NOMO-1 treated with dmso at 0.1 percent for 144 hours (cell line): ENCODE measurements around the gene OR8B4.
"Not testable (repeated sequence)": the region's sequence is repeated elsewhere in the genome, so short reads cannot be mapped to it uniquely, and the experiment has no call there.

Source experiments
- DNase-seq: peaks from one replicate; lab custom pipeline; 2025; ENCODE audit not compliant: unreplicated experiment; lab: John Stamatoyannopoulos, UW

OR8B4 gene

GRCh38 chr11:124424384-124424921 lies at the start of gene OR8B4:
Gene OR8B4, minus strand, starts transcription at chr11:124424871. Its CDS starts 0 bp downstream, at chr11:124424871.
- no peak for DNase-seq

GRCh38 chr11:124474079-124474478 lies 49.4 kb upstream of the OR8B4 start:
- DNase-seq = no peak

GRCh38 chr11:124473476-124473875 lies 48.8 kb upstream of the OR8B4 start:
- DNase-seq = no peak

GRCh38 chr11:124470561-124471227 lies 46.0 kb upstream of the OR8B4 start:
- no peak for DNase-seq

GRCh38 chr11:124467381-124467927 lies 42.8 kb upstream of the OR8B4 start:
- no peak for DNase-seq

GRCh38 chr11:124465368-124465767 lies 40.7 kb upstream of the OR8B4 start:
- no peak for DNase-seq

GRCh38 chr11:124463990-124464389 lies 39.3 kb upstream of the OR8B4 start:
- no peak for DNase-seq

GRCh38 chr11:124463324-124463723 lies 38.7 kb upstream of the OR8B4 start:
- no peak for DNase-seq

- no peak for DNase-seq
Measured at GRCh38 chr11:124460459-124460858, 35.8 kb upstream of the OR8B4 start.

GRCh38 chr11:124459379-124459778 lies 34.7 kb upstream of the OR8B4 start:
- not testable (repeated sequence) for DNase-seq

GRCh38 chr11:124454552-124454951 lies 29.9 kb upstream of the OR8B4 start:
- no peak for DNase-seq

GRCh38 chr11:124446916-124447315 lies 22.2 kb upstream of the OR8B4 start:
- no peak for DNase-seq

- no peak for DNase-seq
Measured at GRCh38 chr11:124445646-124446150, 21.0 kb upstream of the OR8B4 start, which contains the start of gene OR8B8. Gene OR8B8, minus strand, starts transcription at chr11:124445696. Its CDS starts 4,611 bp downstream, at chr11:124441085.

GRCh38 chr11:124442847-124443246 lies 18.2 kb upstream of the OR8B4 start:
- no peak for DNase-seq

GRCh38 chr11:124442442-124442841 lies 17.8 kb upstream of the OR8B4 start:
- no peak for DNase-seq

- DNase-seq = no peak
Measured at GRCh38 chr11:124441519-124441918, 16.8 kb upstream of the OR8B4 start.

- DNase-seq = no peak
Measured at GRCh38 chr11:124441081-124441480, 16.4 kb upstream of the OR8B4 start.

- no peak for DNase-seq
Measured at GRCh38 chr11:124440608-124441007, 15.9 kb upstream of the OR8B4 start.

GRCh38 chr11:124434699-124435098 lies 10.0 kb upstream of the OR8B4 start:
- DNase-seq = no peak

GRCh38 chr11:124429599-124429998 lies 4.9 kb upstream of the OR8B4 start:
- DNase-seq = no peak

GRCh38 chr11:124421043-124421442 lies 3.6 kb downstream of the OR8B4 start:
- no peak for DNase-seq

GRCh38 chr11:124415356-124415923 lies 9.2 kb downstream of the OR8B4 start:
- DNase-seq = peak; percentile 5
